ENCODE results near the gene HMSD. TPM values are rescaled to one million over a fixed set of nuclear protein-coding genes. Genes with fewer than 3 reads are reported as not detected.
A peak's percentile ranks its signal among the peaks of the same experiment; 100 is the strongest.

The HMSD gene
- total RNA-seq, 2 donors from 2014 or later, result 0.70 to 5.5 TPM

DNA sequence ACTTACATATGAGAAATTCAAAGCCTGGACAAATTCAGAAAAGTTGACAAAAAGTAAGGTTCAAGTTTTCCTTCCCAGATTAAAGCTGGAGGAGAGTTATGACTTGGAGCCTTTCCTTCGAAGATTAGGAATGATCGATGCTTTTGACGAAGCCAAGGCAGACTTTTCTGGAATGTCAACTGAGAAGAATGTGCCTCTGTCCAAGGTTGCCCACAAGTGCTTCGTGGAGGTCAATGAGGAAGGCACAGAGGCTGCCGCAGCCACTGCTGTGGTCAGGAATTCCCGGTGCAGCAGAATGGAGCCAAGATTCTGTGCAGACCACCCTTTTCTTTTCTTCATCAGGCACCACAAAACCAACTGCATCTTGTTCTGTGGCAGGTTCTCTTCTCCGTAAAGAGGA is 37.8 kb downstream of the HMSD start:
- no peaks in the 10 kb centered on the region for H3K9me3 Mint-ChIP-seq
- Histone ChIP-seq H3K9ac (ENCODE audit: extremely low read depth, low read length, poor library complexity, severe bottlenecking) (no peak overlapping the region), H3K27ac (ENCODE audit: low read depth, low read length) (no peak overlapping the region), H3K9me3 (ENCODE audit: control insufficient read depth, low read length) (no peaks in the 10 kb centered on the region), H3K27me3 (ENCODE audit: control insufficient read depth, insufficient read depth, low read length, poor library complexity, severe bottlenecking) (no peaks in the 10 kb centered on the region), H3K4me3 (ENCODE audit: low read length) (no peak overlapping the region), H3K36me3 (ENCODE audit: control insufficient read depth, insufficient read depth, low read length) (no peaks in the 10 kb centered on the region), H3K4me1 (ENCODE audit: control insufficient read depth, insufficient read depth, low read length) (no peaks in the 10 kb centered on the region)
- no peaks in the 10 kb centered on the region for H3K36me3 Mint-ChIP-seq (ENCODE audit: low read depth)
- H3K27me3 Mint-ChIP-seq (ENCODE audit: insufficient read depth), result peaks cover 26% of the 10 kb centered on the region
- H3K4me1 Mint-ChIP-seq, result no peaks in the 10 kb centered on the region
- no peak for DNase-seq
- 88 to 91% methylated on average over 5 to 7 of the region's 7 CpGs for WGBS, 2 experiments (ENCODE audit: insufficient coverage in 1 of 2, insufficient read length in 1 of 2)
- no peak overlapping the region for H3K27ac Mint-ChIP-seq
- no peak overlapping the region for H3K4me3 Mint-ChIP-seq
- TF ChIP-seq, protein P1, sequence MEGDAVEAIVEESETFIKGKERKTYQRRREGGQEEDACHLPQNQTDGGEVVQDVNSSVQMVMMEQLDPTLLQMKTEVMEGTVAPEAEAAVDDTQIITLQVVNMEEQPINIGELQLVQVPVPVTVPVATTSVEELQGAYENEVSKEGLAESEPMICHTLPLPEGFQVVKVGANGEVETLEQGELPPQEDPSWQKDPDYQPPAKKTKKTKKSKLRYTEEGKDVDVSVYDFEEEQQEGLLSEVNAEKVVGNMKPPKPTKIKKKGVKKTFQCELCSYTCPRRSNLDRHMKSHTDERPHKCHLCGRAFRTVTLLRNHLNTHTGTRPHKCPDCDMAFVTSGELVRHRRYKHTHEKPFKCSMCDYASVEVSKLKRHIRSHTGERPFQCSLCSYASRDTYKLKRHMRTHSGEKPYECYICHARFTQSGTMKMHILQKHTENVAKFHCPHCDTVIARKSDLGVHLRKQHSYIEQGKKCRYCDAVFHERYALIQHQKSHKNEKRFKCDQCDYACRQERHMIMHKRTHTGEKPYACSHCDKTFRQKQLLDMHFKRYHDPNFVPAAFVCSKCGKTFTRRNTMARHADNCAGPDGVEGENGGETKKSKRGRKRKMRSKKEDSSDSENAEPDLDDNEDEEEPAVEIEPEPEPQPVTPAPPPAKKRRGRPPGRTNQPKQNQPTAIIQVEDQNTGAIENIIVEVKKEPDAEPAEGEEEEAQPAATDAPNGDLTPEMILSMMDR (conservative IDR thresholded peaks at IDR 0.05), result no peak

DNA sequence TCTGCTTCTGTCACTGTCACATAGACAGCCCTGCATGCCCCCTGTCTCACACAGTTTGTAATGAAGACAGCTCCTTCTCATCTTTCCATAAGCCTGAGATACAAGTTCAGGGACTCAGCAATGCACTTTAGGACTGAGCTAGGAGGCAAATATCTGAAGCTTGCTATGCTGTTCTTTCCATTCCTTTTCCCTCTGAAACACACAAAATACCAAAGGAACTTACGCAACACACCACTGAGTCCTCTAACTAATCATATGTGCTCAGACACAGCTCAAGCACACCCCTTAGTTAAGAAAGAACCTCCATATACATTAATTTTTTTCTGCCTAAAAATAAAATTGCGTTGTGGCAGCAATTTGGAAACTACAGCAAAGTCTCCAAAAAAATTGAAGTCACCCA is 38.6 kb downstream of the HMSD start:
- no peaks in the 10 kb centered on the region for H3K9me3 ChIP-seq (ENCODE audit: control insufficient read depth, low read length)
- no peak overlapping the region for H3K4me3 ChIP-seq (ENCODE audit: low read length)
- Mint-ChIP-seq H3K4me1 (no peaks in the 10 kb centered on the region), H3K27me3 (ENCODE audit: insufficient read depth) (peaks cover 23% of the 10 kb centered on the region), H3K36me3 (ENCODE audit: low read depth) (no peaks in the 10 kb centered on the region), H3K27ac (no peak overlapping the region), H3K4me3 (no peak overlapping the region), H3K9me3 (peaks cover 4% of the 10 kb centered on the region)
- WGBS, 2 experiments (ENCODE audit: insufficient coverage in 1 of 2, insufficient read length in 1 of 2), result 93 to 94% methylated on average over 2 of the region's 2 CpGs
- TF ChIP-seq, protein P1 (conservative IDR thresholded peaks at IDR 0.05), result no peak
- H3K27me3 ChIP-seq (ENCODE audit: control insufficient read depth, insufficient read depth, low read length, poor library complexity, severe bottlenecking), result no peaks in the 10 kb centered on the region
- no peaks in the 10 kb centered on the region for H3K4me1 ChIP-seq (ENCODE audit: control insufficient read depth, insufficient read depth, low read length)
- no peak overlapping the region for H3K27ac ChIP-seq (ENCODE audit: low read depth, low read length)
- no peak for DNase-seq
- no peak overlapping the region for H3K9ac ChIP-seq (ENCODE audit: extremely low read depth, low read length, poor library complexity, severe bottlenecking)
- H3K36me3 ChIP-seq (ENCODE audit: control insufficient read depth, insufficient read depth, low read length), result no peaks in the 10 kb centered on the region

DNA sequence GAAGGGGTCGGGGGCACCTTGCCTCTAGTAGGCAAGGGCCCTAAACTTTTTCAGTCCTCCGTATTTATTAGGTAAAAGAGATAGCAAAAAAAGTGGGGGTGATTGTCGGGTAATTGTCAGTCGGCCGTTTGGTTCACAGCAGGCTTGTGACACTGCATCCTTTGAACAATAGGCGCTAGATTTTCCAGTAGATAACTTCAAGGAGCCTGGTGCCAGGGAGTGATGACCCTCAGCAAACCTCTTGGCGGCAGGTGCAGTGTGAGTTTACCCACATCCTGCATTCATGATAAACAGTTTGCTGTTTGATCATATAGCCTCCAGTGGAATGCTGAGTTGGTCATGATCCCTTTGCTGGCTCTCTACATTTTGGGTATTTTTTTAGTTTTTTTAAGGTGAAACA is 43.6 kb downstream of the HMSD start:
- 83 to 88% methylated on average over 1 to 7 of the region's 7 CpGs for WGBS, 2 experiments (ENCODE audit: insufficient coverage in 1 of 2, insufficient read length in 1 of 2)
- H3K27me3 ChIP-seq (ENCODE audit: control insufficient read depth, insufficient read depth, low read length, poor library complexity, severe bottlenecking), result no peaks in the 10 kb centered on the region
- no peak overlapping the region for H3K9ac ChIP-seq (ENCODE audit: extremely low read depth, low read length, poor library complexity, severe bottlenecking)
- TF ChIP-seq, protein P1 (conservative IDR thresholded peaks at IDR 0.05), result no peak
- H3K9me3 ChIP-seq (ENCODE audit: control insufficient read depth, low read length), result peaks cover 20% of the 10 kb centered on the region
- Mint-ChIP-seq H3K4me1 (no peaks in the 10 kb centered on the region), H3K27me3 (ENCODE audit: insufficient read depth) (peaks cover 7% of the 10 kb centered on the region), H3K4me3 (no peak overlapping the region), H3K9me3 (peaks cover 27% of the 10 kb centered on the region), H3K27ac (no peak overlapping the region), H3K36me3 (ENCODE audit: low read depth) (no peaks in the 10 kb centered on the region)
- H3K36me3 ChIP-seq (ENCODE audit: control insufficient read depth, insufficient read depth, low read length), result no peaks in the 10 kb centered on the region
- H3K27ac ChIP-seq (ENCODE audit: low read depth, low read length), result no peak overlapping the region
- DNase-seq, result peak; percentile 50
- no peak overlapping the region for H3K4me3 ChIP-seq (ENCODE audit: low read length)
- no peaks in the 10 kb centered on the region for H3K4me1 ChIP-seq (ENCODE audit: control insufficient read depth, insufficient read depth, low read length)

Data from endodermal cell (in vitro differentiated cells).